Hematopoietic multipotent progenitor cell treated with erythropoietin and hydrocortisone succinate and interleukin-3 and kit ligand, for 8 days (in vitro differentiated cells): ENCODE results near the gene ANKRD52.
"Not testable (repeated sequence)": the region's sequence is repeated elsewhere in the genome, so short reads cannot be mapped to it uniquely, and the experiment has no call there.

Experiments
- DNase-seq: peaks from one replicate; pipeline ENCODE4 v3.0.0-alpha.2; 2015

Gene ANKRD52

DNA sequence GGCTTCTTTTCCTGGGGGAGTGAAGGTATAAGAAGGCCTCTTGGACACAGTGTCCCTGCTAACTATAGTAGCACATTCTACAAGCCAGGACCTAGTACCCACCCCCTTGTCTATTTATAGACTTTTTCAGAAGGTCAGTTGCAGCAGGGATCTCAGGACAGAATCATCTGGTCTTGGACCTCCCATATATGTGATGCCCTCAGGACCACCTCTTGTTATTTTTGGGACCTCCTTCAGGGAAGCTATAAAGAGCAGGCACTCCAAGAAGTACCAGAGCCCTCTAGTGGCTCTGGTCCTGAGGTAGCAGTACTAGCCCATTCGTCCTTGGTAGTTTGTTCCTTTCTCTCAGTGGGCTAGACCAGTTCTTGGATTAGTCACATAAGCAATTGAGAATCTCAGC lies 12.8 kb upstream of the ANKRD52 start:
- peak; percentile 47 for DNase-seq

DNA sequence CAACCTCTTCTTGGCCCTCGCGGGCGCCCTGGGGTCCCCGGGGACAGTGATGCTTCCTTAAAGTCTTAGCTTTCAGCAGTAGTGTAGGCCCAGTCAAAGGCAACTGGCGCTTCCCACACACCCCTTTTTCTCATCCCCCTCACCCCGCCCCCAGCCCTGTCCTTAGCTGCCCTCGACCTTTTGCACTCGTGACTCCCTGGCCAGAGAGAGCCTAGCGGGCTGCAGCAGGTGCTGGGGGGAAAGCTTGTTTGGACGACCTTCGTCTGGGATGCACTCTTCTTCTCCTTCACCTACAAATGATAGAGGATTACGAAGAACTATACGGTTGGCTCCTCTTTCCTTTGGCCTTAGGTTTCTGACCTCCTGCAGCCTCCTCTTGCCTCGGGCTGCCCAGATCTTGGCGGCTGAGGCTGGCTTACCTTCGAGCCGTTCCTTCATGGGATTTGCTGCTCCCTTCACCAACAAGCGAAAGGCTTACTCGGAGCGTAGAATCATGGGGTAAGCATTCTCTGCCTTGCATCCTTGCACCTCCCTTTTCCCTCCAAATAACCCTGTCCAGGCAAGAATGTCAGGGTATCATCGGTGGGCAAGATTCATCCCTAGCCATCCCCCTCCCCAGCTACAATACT lies 9.4 kb upstream of the ANKRD52 start:
- no peak for DNase-seq

DNA sequence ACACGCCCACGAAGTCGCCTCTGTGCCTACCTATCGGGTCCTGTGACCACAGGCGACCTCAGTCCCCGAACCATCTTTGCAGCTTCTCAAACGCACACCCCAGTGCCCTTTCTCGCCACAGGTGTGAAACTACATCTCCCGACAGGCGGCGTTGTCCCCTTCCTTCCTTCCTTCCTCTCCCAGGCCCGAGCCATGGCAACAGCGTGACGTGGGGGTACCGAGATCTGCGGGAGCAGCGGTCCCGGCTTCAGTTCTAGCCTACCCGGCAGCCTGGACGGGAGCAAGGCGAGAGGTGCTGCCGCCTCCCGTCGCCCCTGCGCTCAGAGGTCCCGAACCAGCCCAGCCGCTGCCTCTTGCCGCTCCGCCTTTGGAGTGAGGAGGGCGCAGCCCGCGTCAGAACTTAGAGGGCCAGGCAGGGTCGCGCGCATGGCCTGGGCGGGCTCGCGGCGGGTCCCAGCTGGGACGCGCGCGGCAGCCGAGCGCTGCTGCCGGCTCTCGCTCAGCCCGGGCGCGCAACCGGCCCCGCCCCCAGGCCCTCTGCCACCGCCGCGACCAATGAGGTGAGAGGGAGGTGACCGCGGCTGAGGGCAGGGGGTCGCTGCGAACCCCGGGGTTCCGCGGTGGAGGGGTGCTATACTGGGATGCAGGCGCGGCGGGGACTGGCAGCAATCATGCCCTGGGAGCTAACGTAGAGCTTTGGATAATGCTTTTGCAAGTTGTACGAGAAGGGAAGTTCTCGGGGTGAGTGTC lies 8.7 kb upstream of the ANKRD52 start, which contains the start of gene COQ10A:
TSS of gene COQ10A (plus strand) at position 250 of the 750 bp plus-strand sequence. CDS start at position 427, 177 bp downstream.
- peak; percentile 92 for DNase-seq

DNA sequence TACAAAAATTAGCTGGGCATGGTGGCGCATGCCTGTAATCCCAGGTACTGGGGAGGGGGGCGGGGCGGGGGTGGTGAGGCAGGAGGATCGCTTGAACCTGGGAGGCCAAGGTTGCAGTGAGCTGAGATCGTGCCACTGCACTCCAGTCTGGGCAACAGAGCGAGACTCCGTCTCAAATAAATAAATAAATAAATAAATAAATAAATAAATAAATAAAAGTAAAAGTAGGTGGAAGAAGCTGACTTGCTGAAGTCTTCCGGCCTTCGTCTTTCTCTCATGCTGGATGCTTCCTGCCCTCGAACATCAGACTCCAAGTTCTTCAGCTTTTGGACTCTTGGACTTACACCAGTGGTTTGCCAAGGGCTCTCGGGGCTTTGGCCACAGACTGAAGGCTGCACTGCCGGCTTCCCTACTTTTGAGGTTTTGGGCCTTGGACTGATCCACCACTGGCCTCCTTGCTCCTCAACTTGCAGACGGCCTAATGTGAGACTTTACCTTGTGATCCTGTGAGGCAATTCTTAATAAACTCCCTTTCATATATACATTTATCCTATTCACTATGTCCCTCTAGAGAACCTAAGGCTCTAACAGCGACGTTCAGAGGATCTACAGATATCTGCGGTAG lies 8.0 kb upstream of the ANKRD52 start:
- DNase-seq: not testable (repeated sequence)

DNA sequence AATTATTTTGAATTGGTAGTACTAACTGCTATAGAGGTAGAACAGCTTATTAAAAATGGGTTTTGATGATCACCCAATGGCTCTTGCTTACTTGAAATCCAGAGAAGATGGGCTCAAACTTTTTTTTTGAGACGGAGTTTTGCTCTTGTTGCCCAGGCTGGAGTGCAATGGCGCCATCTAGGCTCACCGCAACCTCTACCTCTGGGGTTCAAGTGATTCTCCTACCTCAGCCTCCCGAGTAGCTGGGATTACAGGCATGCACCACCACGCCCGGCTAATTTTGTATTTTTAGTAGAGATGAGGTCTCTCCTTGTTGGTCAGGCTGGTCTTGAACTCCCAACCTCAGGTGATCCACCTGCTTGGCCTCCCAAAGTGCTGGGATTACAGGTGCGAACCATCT lies 4.8 kb upstream of the ANKRD52 start:
- peak; percentile 37 for DNase-seq

DNA sequence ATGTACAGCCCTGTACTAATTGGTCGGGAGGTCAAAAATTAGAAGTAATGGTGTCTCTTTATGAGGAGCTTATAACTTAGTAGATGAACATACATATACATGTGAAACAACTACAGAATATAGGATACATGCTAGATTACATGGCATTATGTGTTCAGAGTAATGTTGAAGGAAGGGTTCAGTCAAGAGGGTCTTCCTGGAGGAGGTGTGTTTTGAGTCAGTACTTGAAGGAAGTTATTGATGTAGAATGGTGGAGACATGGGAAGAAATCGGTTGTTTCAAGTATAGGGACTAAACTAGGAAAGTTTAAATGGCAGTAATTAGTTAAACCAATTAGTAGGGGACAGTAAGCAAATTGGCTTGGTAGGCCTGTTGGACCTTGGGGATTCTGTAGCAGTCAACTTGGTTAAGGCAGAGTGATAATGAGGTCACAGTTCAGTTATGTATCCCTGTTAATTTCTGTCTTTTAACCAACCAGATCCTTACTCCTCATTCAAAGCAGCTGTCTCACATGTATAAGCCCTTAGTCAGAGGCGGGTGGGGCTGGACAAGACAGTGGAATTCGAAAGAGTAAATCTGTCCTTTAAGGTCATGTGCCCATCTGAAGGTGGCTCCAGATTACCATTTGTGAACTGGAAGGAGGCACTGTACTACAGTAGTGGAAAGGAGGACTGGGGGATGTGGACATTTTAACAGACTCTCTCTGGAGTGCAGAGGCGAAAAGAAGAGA lies 3.5 kb upstream of the ANKRD52 start:
- peak; percentile 49 for DNase-seq

DNA sequence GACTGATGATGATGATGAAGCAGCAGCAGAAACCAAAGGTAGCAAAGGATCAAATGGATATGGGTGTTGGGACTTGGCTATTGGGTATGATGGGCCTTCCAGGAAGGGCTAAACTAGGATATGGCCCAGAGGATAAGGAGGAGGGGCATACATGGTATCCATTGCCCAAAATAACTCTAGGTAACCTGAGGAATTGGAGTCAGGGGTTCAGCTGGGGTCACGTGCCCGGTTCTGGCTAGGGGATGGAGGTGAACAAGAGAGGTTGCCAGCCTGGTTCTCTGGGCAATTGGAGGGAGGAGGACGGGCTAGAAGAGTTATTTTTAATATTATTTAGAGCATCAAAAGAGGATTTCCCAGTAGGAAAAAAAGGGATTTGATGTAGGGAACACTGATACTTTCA lies 2.7 kb upstream of the ANKRD52 start:
- DNase-seq: no peak

DNA sequence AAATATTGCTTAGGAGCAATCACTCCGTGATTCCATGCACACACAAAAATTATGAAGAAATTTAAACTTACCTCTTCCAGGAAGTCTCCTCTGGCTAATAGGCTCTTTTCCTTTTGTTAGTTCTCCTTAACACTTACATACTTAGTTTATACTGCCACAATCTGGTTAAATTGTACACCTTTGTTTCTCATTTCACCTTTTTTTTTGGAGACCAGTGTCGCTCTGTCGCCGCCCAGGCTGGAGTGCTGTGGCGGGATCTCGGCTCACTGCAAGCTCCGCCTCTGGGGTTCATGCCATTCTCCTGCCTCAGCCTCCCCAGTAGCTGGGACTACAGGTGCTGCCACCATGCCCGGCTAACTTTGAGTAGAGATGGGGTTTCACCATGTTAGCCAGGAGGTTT lies 2.2 kb upstream of the ANKRD52 start:
- no peak for DNase-seq

DNA sequence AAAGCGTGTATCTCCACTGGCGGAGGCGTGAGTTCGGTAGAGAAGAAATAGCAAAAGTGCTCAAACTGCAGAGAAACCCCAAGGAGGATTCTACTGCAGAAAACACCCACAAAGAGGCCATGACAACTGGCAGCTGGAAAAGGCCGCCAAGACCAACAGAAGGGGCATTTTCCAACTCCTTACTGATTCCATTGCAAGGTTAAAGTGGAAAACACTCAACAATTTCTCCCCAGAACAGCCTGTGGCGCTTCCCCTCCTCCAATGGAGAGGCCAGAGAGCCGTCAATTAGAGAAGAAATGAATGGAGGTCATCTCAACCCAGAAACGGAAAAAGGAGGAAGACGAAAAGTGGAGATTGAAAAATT lies 618 bp upstream of the ANKRD52 start:
- DNase-seq: no peak

DNA sequence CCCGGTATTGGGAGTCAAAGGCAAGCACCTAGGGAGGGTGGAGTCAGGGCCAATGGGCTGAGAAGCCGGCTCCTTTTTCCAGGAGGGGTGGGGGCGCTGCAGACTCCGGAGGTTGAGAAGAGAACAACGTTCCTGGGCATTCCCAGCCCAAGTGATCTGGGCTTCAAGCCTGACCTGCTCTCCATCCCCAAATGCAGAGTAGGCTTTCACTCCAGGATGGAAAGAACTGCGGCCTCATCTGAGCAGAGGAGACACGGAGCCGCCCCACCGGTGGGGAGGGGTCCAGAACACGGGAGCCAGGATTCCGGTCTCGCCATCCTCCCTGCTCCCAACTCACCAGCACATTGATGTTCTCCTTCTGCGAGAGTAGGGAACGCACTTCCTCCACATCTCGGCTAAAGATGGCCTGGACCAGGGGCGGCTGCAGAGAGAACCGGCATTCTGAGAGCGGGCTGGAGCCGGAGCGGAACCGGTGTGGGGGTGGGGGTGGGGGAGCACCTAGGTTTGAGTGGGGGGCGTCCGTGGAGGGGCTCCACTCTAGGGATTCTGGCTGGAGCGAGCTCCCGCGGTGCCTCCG lies 605 bp downstream of the ANKRD52 start:
- DNase-seq: no peak

DNA sequence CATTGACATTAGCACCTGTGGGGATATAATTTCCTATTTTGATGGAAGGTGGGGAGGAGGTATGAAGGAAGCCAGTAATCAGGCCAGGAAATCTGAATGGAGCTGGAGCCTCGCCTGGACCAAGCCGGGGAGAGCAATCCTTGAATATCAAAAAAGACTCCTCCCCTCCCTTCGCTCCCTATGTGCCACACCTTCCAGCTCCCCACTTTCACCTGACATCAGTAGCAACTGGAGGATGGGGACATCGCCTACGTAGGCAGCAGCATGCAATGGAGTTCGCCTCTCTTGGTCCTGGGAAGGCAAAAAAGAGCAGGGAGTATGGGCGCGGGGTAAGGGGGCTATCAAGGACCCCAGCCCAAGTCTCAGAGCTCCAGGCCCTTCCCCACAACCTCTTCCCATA lies 1.1 kb downstream of the ANKRD52 start:
- no peak for DNase-seq

DNA sequence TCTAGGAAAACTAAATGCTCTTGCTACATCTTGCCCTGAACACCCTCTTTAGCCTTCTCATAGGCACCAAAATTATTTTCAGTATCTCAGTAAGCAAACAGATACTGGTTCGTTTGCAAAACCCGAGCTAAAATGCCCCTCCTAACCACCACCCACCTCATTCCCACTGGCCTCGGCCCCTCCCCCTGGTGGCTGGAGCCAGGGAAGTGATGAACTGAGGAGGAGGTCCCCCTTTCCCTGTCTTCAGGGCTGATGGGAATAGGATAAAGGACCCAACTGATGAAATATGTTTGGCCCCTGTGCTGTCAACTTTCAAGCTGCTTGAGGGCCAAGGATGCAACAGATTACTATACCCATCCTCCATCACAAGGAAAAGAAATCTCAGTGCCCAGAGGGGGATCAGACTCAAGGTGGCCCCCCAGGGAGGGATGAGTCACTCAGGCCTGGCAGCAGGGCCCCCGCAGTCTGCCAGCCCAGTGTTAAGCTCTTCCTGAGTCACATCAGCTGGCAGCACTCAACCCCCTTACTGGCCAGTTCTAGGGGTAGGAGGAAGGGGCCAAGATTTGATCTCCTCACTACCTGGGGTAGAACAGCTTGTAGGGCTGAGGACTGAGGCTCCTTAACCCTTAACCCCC lies 1.7 kb downstream of the ANKRD52 start:
- no peak for DNase-seq

DNA sequence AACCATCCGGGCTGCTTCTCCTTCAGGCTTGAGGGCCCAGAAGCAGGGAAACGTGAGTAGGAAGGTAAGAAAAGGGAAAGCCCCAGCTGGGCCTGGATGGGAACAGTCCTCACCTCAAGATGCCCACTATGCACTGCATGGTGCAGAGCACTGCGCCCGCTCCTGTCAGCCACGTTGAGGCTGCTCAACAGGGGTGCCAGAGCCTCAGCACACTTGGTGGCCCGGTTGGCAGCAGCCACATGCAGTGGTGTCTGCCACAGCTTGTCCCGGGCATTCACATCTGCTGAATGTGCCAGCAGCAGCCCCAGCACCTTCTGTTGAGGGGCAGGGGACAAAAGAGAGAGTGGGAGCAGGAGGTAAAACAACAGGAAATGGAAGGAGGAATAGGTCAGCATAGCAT lies 2.5 kb downstream of the ANKRD52 start:
- no peak for DNase-seq

DNA sequence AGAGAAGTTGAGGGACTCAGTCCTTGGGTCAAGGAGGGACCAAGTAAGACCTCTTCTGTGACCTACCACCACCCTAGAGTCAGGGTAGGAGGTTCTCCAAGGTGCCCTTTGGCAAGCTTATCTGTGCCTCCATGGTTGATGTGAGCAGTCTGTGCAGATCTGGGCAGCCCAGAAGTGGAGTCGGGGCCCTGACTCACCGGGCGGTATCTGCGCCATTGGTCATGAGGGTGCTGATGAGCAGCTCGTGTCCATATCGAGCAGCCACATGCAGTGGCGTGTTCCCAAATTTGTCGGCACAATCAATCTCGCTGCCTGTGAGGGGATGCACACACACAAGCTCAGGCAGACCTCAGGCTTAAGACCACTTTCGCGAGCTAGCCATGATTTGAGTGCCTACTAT lies 5.1 kb downstream of the ANKRD52 start:
- DNase-seq: peak; percentile 34

DNA sequence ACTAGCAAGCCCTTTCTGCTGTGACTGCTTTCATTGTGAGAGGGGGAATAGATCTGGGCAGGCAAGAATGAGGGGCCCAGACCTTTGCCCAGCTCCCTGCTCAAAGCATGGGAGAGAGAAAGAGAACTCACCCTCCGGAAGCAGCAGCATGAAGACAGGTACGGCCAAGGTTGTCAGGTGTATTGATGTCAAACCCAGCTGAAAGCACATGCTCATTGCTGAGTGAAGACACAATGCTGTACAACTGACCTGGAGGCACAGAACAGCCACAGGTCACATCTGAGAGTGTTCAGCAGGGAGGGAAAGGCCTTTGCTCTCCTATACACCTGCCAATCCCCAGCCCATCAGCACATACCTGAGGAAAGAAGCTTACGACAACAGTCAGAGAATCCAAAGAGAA lies 5.5 kb downstream of the ANKRD52 start:
- no peak for DNase-seq

DNA sequence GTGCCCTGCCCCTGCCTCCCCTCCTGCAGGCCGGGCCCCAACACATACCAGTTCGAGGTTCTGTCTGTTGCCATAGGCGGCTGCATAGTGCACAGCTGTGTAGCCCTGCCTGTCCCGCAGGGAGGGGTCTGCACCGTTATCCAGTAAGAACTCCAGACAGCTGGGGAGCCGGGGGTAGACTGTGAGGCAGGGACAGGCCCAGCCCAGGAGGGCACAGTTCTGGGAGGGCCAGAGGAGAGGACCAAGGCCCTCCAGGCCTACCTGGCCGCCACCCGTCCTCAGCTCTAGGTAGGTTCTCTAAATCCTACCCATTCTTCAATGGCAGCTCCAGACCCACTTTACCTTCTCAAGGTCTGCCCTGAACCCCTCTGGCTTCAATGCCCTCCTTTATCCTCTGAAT lies 9.5 kb downstream of the ANKRD52 start:
- no peak for DNase-seq

DNA sequence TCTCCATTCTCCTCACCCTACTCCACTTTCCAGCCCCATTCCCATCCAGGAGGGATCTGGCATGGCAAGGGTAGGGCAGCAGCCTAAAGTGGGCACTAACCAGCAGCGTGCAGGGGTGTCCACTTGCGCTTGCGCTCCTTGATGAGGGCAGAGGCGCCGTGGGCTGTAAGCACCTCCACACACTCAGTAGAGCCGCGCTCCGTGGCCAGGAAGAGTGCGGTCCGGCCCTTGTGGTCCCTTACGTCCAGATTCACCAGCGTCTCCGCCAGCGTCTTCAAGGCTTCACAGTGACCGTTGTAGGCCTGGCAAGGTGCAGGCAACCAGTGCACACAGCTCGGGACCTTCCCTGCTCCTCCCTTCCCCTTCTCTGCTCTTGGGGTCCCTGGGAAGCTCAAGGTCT lies 10.3 kb downstream of the ANKRD52 start:
- DNase-seq: no peak

DNA sequence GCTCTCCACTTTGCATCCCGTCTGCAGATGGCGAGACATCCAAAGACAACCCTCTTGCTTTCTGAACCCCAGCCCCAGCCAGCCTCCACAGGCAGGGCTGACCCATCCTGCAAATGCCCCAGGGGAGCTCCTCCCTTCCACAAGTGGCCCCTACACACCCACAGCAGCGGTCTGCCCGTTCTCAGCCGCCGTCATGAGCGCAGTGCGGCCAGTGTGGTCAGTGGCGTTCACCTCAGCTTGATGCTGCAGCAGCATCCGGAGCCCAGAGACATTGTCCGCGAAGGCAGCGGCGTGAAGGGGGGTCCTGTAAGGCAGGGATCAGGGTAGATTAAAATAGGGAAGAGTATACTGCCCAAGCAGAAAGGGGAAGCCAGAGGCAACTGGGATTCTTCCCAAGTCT lies 13.7 kb downstream of the ANKRD52 start:
- DNase-seq: no peak

DNA sequence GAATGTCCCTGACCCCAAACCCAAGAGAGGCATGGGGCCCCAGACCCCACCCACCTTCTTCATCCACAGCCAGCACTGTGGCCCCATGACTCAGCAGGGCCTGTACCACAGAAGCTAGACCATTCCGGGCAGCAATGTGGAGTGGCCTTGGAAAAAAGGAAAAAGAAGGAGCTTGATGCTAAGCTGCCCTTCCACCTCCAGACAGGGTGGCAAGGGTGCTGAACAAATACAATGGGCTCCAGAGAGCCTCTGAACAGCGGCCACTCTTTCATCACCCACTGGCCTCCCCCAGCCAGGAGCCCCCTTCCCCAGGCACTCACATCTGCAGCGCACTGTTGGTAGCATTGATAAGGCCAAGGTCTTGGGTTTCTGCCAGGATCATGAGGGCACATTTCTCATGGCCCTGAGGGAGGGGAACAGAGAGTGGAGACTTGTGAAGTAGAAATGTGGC lies 14.4 kb downstream of the ANKRD52 start:
- peak; percentile 98 for DNase-seq

DNA sequence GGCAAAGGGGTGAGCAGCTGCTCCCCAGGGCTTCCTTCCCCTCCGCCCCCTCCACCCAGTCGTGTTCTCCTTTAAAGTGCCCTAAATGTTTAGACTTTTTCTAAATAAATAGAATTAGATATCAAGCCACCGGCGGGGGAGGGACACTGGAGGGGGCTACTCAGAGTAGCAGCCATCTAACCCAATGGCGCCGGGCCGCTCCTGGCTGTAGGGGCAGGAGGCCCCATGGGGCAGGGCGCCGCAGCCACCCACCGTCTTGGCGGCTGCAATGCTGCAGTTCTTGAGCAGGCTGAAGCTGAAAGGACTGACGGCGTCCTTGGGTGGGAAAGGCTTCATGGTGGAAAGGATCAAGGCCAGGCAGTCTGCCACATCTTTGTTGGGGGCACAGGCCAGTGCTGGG lies 15.2 kb downstream of the ANKRD52 start:
- DNase-seq: no peak

DNA sequence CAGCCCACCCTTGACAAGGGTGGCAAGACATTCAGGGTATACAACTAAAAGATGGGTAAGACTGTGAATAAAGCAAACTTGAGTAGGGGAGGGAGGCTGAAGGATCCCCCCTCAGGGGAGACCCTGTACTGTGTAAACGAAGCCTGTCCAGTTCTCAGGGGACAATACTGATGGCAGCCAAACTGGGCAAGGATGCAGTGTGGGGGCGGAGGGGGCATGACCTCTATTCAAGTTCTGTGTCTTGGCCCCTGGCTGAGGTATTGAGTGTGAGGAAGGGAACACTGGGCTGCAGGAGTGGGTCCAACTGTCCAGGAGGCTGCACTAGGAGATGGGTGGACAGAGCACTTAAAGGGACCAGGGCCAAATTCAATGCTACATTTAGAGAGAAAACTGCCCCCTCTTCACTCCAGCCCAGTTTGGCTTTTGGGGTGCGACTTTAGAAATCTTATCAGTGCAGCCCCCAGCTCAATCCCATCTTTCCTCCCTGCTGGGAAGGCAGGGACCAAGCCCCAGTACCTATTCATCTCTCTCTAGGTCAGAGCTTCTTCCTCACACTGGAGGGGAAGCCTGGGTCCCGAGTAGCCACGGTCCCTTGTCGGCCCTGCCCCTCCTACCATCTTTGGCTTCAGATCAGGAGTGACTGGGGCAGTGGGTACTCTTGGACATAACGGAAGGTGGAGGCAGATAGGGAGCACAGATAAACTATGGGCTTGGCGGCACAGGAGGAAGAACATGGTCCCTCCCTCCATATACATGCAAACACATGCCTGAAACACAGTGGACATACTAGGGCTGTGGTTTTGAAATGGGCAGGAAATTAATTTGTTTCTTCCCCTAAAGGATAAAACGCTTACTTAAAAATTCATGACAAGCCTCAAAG lies 16.5 kb downstream of the ANKRD52 start:
- peak; percentile 49 for DNase-seq

DNA sequence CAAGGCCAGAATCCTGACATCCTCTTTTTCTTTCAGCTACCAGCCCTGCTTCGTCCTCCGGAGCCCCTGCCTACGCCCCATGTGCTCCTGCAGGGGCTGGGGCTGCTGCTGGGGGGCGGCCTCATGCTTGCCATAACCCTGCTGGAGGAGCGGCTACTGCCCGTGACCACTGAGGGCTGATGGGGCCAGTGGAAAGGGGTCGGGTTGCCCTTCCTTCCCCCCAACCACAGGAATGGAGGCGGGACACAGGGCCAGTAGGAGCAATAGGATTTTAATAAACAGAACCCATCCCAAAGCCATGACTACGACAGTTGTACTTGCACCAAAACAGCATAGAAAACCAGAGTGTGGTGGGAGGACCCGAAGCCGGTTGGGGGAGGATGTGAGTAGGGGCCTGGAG lies 20.6 kb downstream of the ANKRD52 start:
- DNase-seq: no peak
